H1 (cell line): ENCODE results near the gene GNAO1. TPM values are rescaled to one million over a fixed set of nuclear protein-coding genes. Genes with fewer than 3 reads are reported as not detected.

Source experiments
- CTCF ChIA-PET: fragments of 300-600 bp; sonication (Branson Sonifier 250); formaldehyde crosslinking; loops from one replicate; lab custom pipeline; 2021; ENCODE audit not compliant: partially characterized antibody; lab: Charles Lee
- POLR2A ChIA-PET: fragments of 300-600 bp; sonication (Branson Sonifier 250); formaldehyde crosslinking; loops from one replicate; lab custom pipeline; 2021; ENCODE audit warnings: inconsistent platforms; ENCODE audit not compliant: partially characterized antibody; lab: Charles Lee
- DNase-seq, 2 experiments: peaks; one replicate each; pipeline versions ENCODE4 v3.0.0 to v3.0.0-alpha.2; 2010 to 2022; ENCODE audit warnings: low spot score in 2 of 2, low read depth in 1 of 2, mixed read lengths in 1 of 2
- FAIRE-seq: peaks from 2 replicates; lab custom pipeline; 2011; peaks lifted over from hg19 to GRCh38; lab: Jason Lieb, UNC
- H2AFZ ChIP-seq: 2 replicates; pipeline ENCODE4 v1.8.1; 2012; ENCODE audit warnings: low read length, inconsistent platforms
- H2AK5ac ChIP-seq: 2 replicates; pipeline ENCODE4 v1.6.1; 2013; ENCODE audit warnings: low read depth, low read length
- H2BK120ac ChIP-seq: replicated peaks from 2 replicates; pipeline ENCODE3; 2013; ENCODE audit warnings: low read depth, low read length, inconsistent platforms
- H2BK12ac ChIP-seq: 2 replicates; pipeline ENCODE4 v1.6.1; 2013; ENCODE audit warnings: low read depth, low read length
- H2BK15ac ChIP-seq: 2 replicates; pipeline ENCODE4 v1.6.1; 2013; ENCODE audit warnings: low read length
- H2BK20ac ChIP-seq: 2 replicates; pipeline ENCODE4 v1.6.1; 2013; ENCODE audit warnings: low read length
- H2BK5ac ChIP-seq: 2 replicates; pipeline ENCODE4 v1.6.1; 2013; ENCODE audit warnings: low read depth, low read length
- H3K14ac ChIP-seq: 2 replicates; pipeline ENCODE4 v1.6.1; 2013; ENCODE audit warnings: inconsistent platforms; ENCODE audit not compliant: insufficient read length
- H3K18ac ChIP-seq: 2 replicates; pipeline ENCODE4 v1.6.1; 2013; ENCODE audit warnings: low read length; ENCODE audit errors: extremely low read depth
- H3K23ac ChIP-seq: 2 replicates; pipeline ENCODE4 v1.6.1; 2013; ENCODE audit warnings: inconsistent platforms; ENCODE audit not compliant: insufficient read length
- H3K23me2 ChIP-seq: 2 replicates; pipeline ENCODE4 v1.6.1; 2013; ENCODE audit warnings: low read depth, low read length
- H3K27ac ChIP-seq: 2 replicates; pipeline ENCODE4 v1.6.1; 2011; ENCODE audit warnings: low read depth, low read length, inconsistent platforms
- H3K27me3 ChIP-seq, 4 experiments: replicated peaks in 1 of 4; 1 replicate in 1 of 4; 2 replicates in 3 of 4; pipeline versions ENCODE4 v1.6.1 to v1.8.1; 2011 to 2013; ENCODE audit warnings: low read length in 3 of 4, mild to moderate bottlenecking in 3 of 4, inconsistent platforms in 2 of 4, mixed read lengths in 2 of 4, moderate library complexity in 1 of 4; ENCODE audit not compliant: control insufficient read depth in 3 of 4, insufficient read depth in 3 of 4; ENCODE audit errors: extremely low read depth in 1 of 4
- H3K36me3 ChIP-seq, 4 experiments: 2 replicates each; pipeline versions ENCODE4 v1.6.1 to v1.8.1; 2011 to 2013; ENCODE audit warnings: mild to moderate bottlenecking in 4 of 4, low read length in 3 of 4, moderate library complexity in 2 of 4, control low read depth in 1 of 4, inconsistent platforms in 1 of 4; ENCODE audit not compliant: insufficient read depth in 4 of 4, control insufficient read depth in 2 of 4
- H3K4ac ChIP-seq: replicated peaks from 2 replicates; pipeline ENCODE3; 2013; ENCODE audit warnings: low read length, low read depth, mixed read lengths, inconsistent platforms; ENCODE audit not compliant: insufficient read length
- H3K4me1 ChIP-seq, 4 experiments: replicated peaks in 1 of 4; 1 replicate in 1 of 4; 2 replicates in 3 of 4; pipeline versions ENCODE4 v1.6.1 to v1.8.1; 2011 to 2013; ENCODE audit warnings: low read length in 3 of 4, inconsistent platforms in 2 of 4, mixed read lengths in 1 of 4; ENCODE audit not compliant: insufficient read depth in 4 of 4, control insufficient read depth in 3 of 4
- H3K4me2 ChIP-seq, 2 experiments: 2 replicates each; pipeline versions ENCODE4 v1.6.1 to v1.8.1; 2011 to 2013; ENCODE audit warnings: low read depth in 2 of 2, low read length in 2 of 2, control low read depth in 1 of 2, inconsistent platforms in 1 of 2, mild to moderate bottlenecking in 1 of 2; ENCODE audit not compliant: insufficient read depth in 1 of 2
- H3K4me3 ChIP-seq, 4 experiments: fragments of 200-600, 300-600 bp in 1 of 4; sonication (generic), shearing (Covaris generic), sonication (Bioruptor Twin) in 1 of 4; 2 replicates each; pipeline versions ENCODE4 v1.5.1 to v1.8.1; 2011 to 2016; ENCODE audit warnings: low read length in 4 of 4, low read depth in 3 of 4, control low read depth in 2 of 4, inconsistent platforms in 2 of 4, mild to moderate bottlenecking in 2 of 4, mixed read lengths in 1 of 4, moderate library complexity in 1 of 4; ENCODE audit not compliant: insufficient read depth in 2 of 4; ENCODE audit errors: extremely low read depth in 1 of 4
- H3K56ac ChIP-seq: replicated peaks from 2 replicates; pipeline ENCODE3; 2013; ENCODE audit warnings: low read depth, mild to moderate bottlenecking, mixed read lengths, low read length, inconsistent platforms; ENCODE audit not compliant: insufficient read length
- H3K79me1 ChIP-seq: 2 replicates; pipeline ENCODE4 v1.6.1; 2013; ENCODE audit warnings: low read depth, low read length, control low read depth
- H3K79me2 ChIP-seq, 2 experiments: 2 replicates each; pipeline versions ENCODE4 v1.6.1 to v1.8.1; 2012 to 2013; ENCODE audit warnings: low read length in 2 of 2, mild to moderate bottlenecking in 2 of 2, inconsistent platforms in 1 of 2; ENCODE audit not compliant: insufficient read depth in 2 of 2, control insufficient read depth in 1 of 2
- H3K9ac ChIP-seq, 4 experiments: replicated peaks in 1 of 4; 1 replicate in 1 of 4; 2 replicates in 3 of 4; pipeline versions ENCODE4 v1.6.1 to v1.8.1; 2011 to 2013; ENCODE audit warnings: low read depth in 3 of 4, low read length in 3 of 4, control low read depth in 2 of 4, mild to moderate bottlenecking in 2 of 4, moderate library complexity in 2 of 4, inconsistent platforms in 1 of 4; ENCODE audit errors: extremely low read depth in 1 of 4
- H3K9me3 ChIP-seq, 2 experiments: 2 replicates each; pipeline versions ENCODE4 v1.6.1 to v1.8.1; 2012 to 2013; ENCODE audit warnings: mild to moderate bottlenecking in 2 of 2, moderate library complexity in 2 of 2, control low read depth in 1 of 2, inconsistent platforms in 1 of 2, low read depth in 1 of 2, low read length in 1 of 2, mixed read lengths in 1 of 2; ENCODE audit not compliant: insufficient read depth in 2 of 2
- H4K20me1 ChIP-seq, 2 experiments: replicated peaks in 1 of 2; 2 replicates each; pipeline versions ENCODE3 to v1.8.1; 2011 to 2013; ENCODE audit warnings: inconsistent platforms in 2 of 2, low read length in 2 of 2, mild to moderate bottlenecking in 1 of 2; ENCODE audit not compliant: insufficient read depth in 2 of 2, control insufficient read depth in 1 of 2
- H4K5ac ChIP-seq: 2 replicates; pipeline ENCODE4 v1.6.1; 2013; ENCODE audit warnings: low read length, low read depth, mixed read lengths, inconsistent platforms; ENCODE audit not compliant: insufficient read length
- H4K8ac ChIP-seq: 2 replicates; pipeline ENCODE4 v1.8.0; 2013; ENCODE audit warnings: mild to moderate bottlenecking, moderate library complexity, low read length, inconsistent platforms; ENCODE audit not compliant: insufficient read depth; ENCODE audit errors: extremely low read depth
- H4K91ac ChIP-seq: replicated peaks from 2 replicates; pipeline ENCODE3; 2013; ENCODE audit warnings: low read length, mixed read lengths, inconsistent platforms; ENCODE audit not compliant: insufficient read length
- CTCF ChIP-seq, 3 experiments: IDR thresholded peaks; 1 replicate in 2 of 3; 2 replicates in 1 of 3; pipeline versions ENCODE4 v1.5.1 to v1.6.1; 2011; ENCODE audit warnings: low read length in 3 of 3, mild to moderate bottlenecking in 3 of 3, inconsistent platforms in 2 of 3, low read depth in 1 of 3, moderate library complexity in 1 of 3; ENCODE audit not compliant: insufficient read depth in 1 of 3; ENCODE audit errors: control extremely low read depth in 1 of 3
- FOSL1 ChIP-seq: IDR thresholded peaks from 2 replicates; pipeline ENCODE4 v1.6.1; 2011; ENCODE audit warnings: mild to moderate bottlenecking, low read depth, low read length, moderate library complexity; ENCODE audit not compliant: insufficient read depth
- KDM1A ChIP-seq: fragments of 200-600, 300-600 bp; sonication (generic); IDR thresholded peaks from 2 replicates; pipeline ENCODE4 v1.7.1; 2016; ENCODE audit warnings: mild to moderate bottlenecking, low read length, borderline replicate concordance
- NRF1 ChIP-seq: IDR thresholded peaks from 2 replicates; pipeline ENCODE4 v1.6.1; 2011; ENCODE audit warnings: mild to moderate bottlenecking, low read depth, low read length, improper control_type of control experiment
- PHF8 ChIP-seq: fragments of 200-600 bp; sonication (generic); conservative IDR thresholded peaks from 2 replicates; pipeline ENCODE4 v1.7.1; 2012; ENCODE audit warnings: low read depth, mild to moderate bottlenecking, inconsistent platforms, low read length, moderate library complexity
- RAD21 ChIP-seq, 2 experiments: IDR thresholded peaks in 1 of 2; conservative IDR thresholded peaks in 1 of 2; 2 replicates each; pipeline ENCODE4 v1.6.1; 2011; ENCODE audit warnings: low read depth in 2 of 2, low read length in 2 of 2, improper control_type of control experiment in 1 of 2, inconsistent platforms in 1 of 2, mild to moderate bottlenecking in 1 of 2, moderate library complexity in 1 of 2
- WGBS, 2 experiments: shearing (Covaris generic) in 1 of 2; methylation state at CpG; one replicate each; pipeline versions ENCODE4 v1.1.6 to v1.1.7; 2013 to 2015; ENCODE audit warnings: low lambda C conversion rate in 2 of 2, mixed read lengths in 2 of 2, inconsistent platforms in 1 of 2, low coverage in 1 of 2, missing lambda C conversion rate in 1 of 2; ENCODE audit not compliant: insufficient replicate concordance in 2 of 2, insufficient coverage in 1 of 2, insufficient read length in 1 of 2; ENCODE audit errors: extremely low coverage in 1 of 2, missing lambda C conversion rate in 1 of 2; 5-methylcytosine and 5-hydroxymethylcytosine counted together
- polyA plus RNA-seq, 7 experiments: library from polyadenylated mRNA; depleted of rRNA in 3 of 7; stranded (reverse) in 5 of 7; unstranded in 2 of 7; fragments of >200 nt in 5 of 7; fragments of 200-250 nt in 2 of 7; gene quantifications; 1 replicate in 5 of 7; 2 replicates in 1 of 7; 4 replicates in 1 of 7; pipeline versions ENCODE4 v1.2.1 to v1.2.3, GENCODE V29; 2011 to 2013; ENCODE audit warnings: missing spikeins in 2 of 7, mixed read lengths in 2 of 7
- total RNA-seq: library from RNA; stranded (reverse); fragmentation: NEBNext Ultra II Directional; extraction: Animal tissue kit (Norgen Biotek cat#: 25700); gene quantifications from 2 replicates; pipeline ENCODE4 v1.2.1, GENCODE V29; 2021

The GNAO1 gene
- total and polyA plus RNA-seq, 2 of the 8 experiments (the other 6 are each of a cell fraction or from before 2014, with no cell fraction given) = 6.7 to 34.4 TPM

- H2BK120ac ChIP-seq = no peak overlapping the region
- H2BK12ac ChIP-seq = no peak overlapping the region
- H3K79me1 ChIP-seq = no peaks in the 10 kb centered on the region
- no peak overlapping the region for H3K18ac ChIP-seq
- no peak overlapping the region for H2AFZ ChIP-seq
- no peak overlapping the region for H4K5ac ChIP-seq
- no peak overlapping the region for H2BK5ac ChIP-seq
- no peak overlapping the region for H3K9ac ChIP-seq
- H3K4ac ChIP-seq = no peak overlapping the region
- no peaks in the 10 kb centered on the region for H3K9me3 ChIP-seq
- H3K4me3 ChIP-seq = no peak overlapping the region
- H4K8ac ChIP-seq = no peak overlapping the region
- H2BK15ac ChIP-seq = no peak overlapping the region
- no peak overlapping the region for H4K91ac ChIP-seq
- POLR2A ChIA-PET = no interaction called here
- H3K79me2 ChIP-seq = no peaks in the 10 kb centered on the region
- H3K4me2 ChIP-seq = no peak overlapping the region
- 94% methylated on average over 2 of the region's 2 CpGs; no CpG with 5 or more reads in 1 of the 2 experiments for WGBS, 2 experiments
- H3K23ac ChIP-seq = no peak overlapping the region
- TF ChIP-seq CTCF (IDR thresholded peaks at IDR 0.05; ENCODE audit: control extremely low read depth in 1 of 3, insufficient read depth in 1 of 3, low read depth in 1 of 3, low read length in 3 of 3) = no peak
- TF ChIP-seq RAD21 (IDR thresholded peaks at IDR 0.05 in 1 of 2, conservative IDR thresholded peaks at IDR 0.05 in 1 of 2; ENCODE audit: low read depth in 2 of 2, low read length in 2 of 2) = no peak
- TF ChIP-seq FOSL1 = no peak
- TF ChIP-seq NRF1 = no peak
- no peak for TF ChIP-seq PHF8
- TF ChIP-seq KDM1A = no peak
- no peaks in the 10 kb centered on the region for H3K23me2 ChIP-seq
- no peak for FAIRE-seq
- CTCF ChIA-PET = interaction anchor here (0.5 to 3.1 kb wide), 4 partner anchors 10 to 313 kb away, joined by 3 to 19 read pairs (median 4); partner anchors contain the start of genes NUDT21 and OGFOD1
- peaks cover 0 to 9% (median 8%) of the 10 kb centered on the region in 4 experiments; a peak in 3 of 8 replicates for H3K36me3 ChIP-seq
- no peak for DNase-seq
- no peaks in the 10 kb centered on the region for H3K27me3 ChIP-seq
- H2BK20ac ChIP-seq = no peak overlapping the region
- H3K14ac ChIP-seq = no peak overlapping the region
- peaks cover 0 to 2% of the 10 kb centered on the region in 2 experiments for H4K20me1 ChIP-seq
- H3K27ac ChIP-seq = no peak overlapping the region
- H2AK5ac ChIP-seq = no peak overlapping the region
- no peaks in the 10 kb centered on the region for H3K4me1 ChIP-seq
- H3K56ac ChIP-seq = no peak overlapping the region
These were observed 208.2 kb downstream of the GNAO1 start for GRCh38 chr16:56399486-56399885.
